Endothelial cell of umbilical vein (primary cell): ENCODE data around the gene NCS1. TPM values are rescaled to one million over a fixed set of nuclear protein-coding genes. Genes with fewer than 3 reads are reported as not detected.

ENCODE experiments used
- BruUV-seq: library from RNA; stranded (reverse); fragments of 400-500 nt; replicated peaks from 2 replicates; lab custom pipeline; 2021; lab: Mats Ljungman, UMichigan
- CTCF ChIA-PET: fragments of 300-600, 350-600 bp; sonication (Branson Sonifier 250); formaldehyde crosslinking; loops from one replicate; lab custom pipeline; 2021; ENCODE audit warnings: antibody characterized with exemption, inconsistent platforms; lab: Charles Lee
- POLR2A ChIA-PET: fragments of 300-600, 350-600 bp; sonication (Branson Sonifier 250); formaldehyde crosslinking; loops from one replicate; lab custom pipeline; 2021; ENCODE audit warnings: antibody characterized with exemption, inconsistent platforms; lab: Charles Lee
- DNase-seq: peaks from one replicate; pipeline ENCODE4 v3.0.0-alpha.2; 2011; ENCODE audit warnings: low read depth, low spot score
- FAIRE-seq: peaks from 2 replicates; lab custom pipeline; 2011; peaks lifted over from hg19 to GRCh38; lab: Jason Lieb, UNC
- H2AFZ ChIP-seq: 2 replicates; pipeline ENCODE4 v1.6.0; 2012; ENCODE audit warnings: low read depth, low read length, control low read depth, inconsistent platforms
- H3K27ac ChIP-seq: 2 replicates; pipeline ENCODE4 v1.5.1; 2011; ENCODE audit warnings: low read depth, mild to moderate bottlenecking, control low read depth, low read length, moderate library complexity; ENCODE audit not compliant: insufficient read depth
- H3K27me3 ChIP-seq, 2 experiments: 2 replicates each; pipeline versions ENCODE4 v1.6.0 to v1.6.1; 2011; ENCODE audit warnings: low read length in 2 of 2, mixed read lengths in 1 of 2; ENCODE audit not compliant: control insufficient read depth in 2 of 2, insufficient read depth in 2 of 2
- H3K36me3 ChIP-seq, 2 experiments: 2 replicates in 1 of 2; 3 replicates in 1 of 2; pipeline ENCODE4 v1.5.1; 2011; ENCODE audit warnings: low read length in 2 of 2, mild to moderate bottlenecking in 1 of 2, moderate library complexity in 1 of 2; ENCODE audit not compliant: control insufficient read depth in 2 of 2, insufficient read depth in 2 of 2; ENCODE audit errors: extremely low read depth in 1 of 2
- H3K4me1 ChIP-seq: 3 replicates; pipeline ENCODE4 v1.5.1; 2011; ENCODE audit warnings: mild to moderate bottlenecking, low read length; ENCODE audit not compliant: control insufficient read depth, insufficient read depth; ENCODE audit errors: extremely low read depth
- H3K4me2 ChIP-seq: 2 replicates; pipeline ENCODE4 v1.6.1; 2011; ENCODE audit warnings: low read length, control low read depth, mixed read lengths; ENCODE audit not compliant: insufficient read depth
- H3K4me3 ChIP-seq, 3 experiments: fragments of 200-600 bp in 1 of 3; sonication (generic), shearing (Covaris generic) in 1 of 3; replicated peaks in 1 of 3; 2 replicates each; pipeline ENCODE4 v1.5.1; 2011 to 2016; ENCODE audit warnings: control low read depth in 3 of 3, low read length in 3 of 3, mild to moderate bottlenecking in 2 of 3, inconsistent platforms in 1 of 3, low read depth in 1 of 3, moderate library complexity in 1 of 3; ENCODE audit not compliant: insufficient read depth in 1 of 3
- H3K79me2 ChIP-seq: 2 replicates; pipeline ENCODE4 v1.6.0; 2012; ENCODE audit warnings: low read length, inconsistent platforms; ENCODE audit not compliant: control insufficient read depth, insufficient read depth
- H3K9ac ChIP-seq: replicated peaks from 2 replicates; pipeline ENCODE3; 2011; ENCODE audit warnings: low read length, control low read depth; ENCODE audit not compliant: insufficient read depth; ENCODE audit errors: extremely low read depth
- H3K9me1 ChIP-seq: replicated peaks from 3 replicates; pipeline ENCODE4 v1.6.0; 2011; ENCODE audit warnings: mild to moderate bottlenecking, low read length; ENCODE audit not compliant: control insufficient read depth, insufficient read depth; ENCODE audit errors: extremely low read depth
- H3K9me3 ChIP-seq: replicated peaks from 2 replicates; pipeline ENCODE4 v1.5.1; 2012; ENCODE audit warnings: low read length, inconsistent platforms; ENCODE audit not compliant: control insufficient read depth, insufficient read depth
- H4K20me1 ChIP-seq: replicated peaks from 2 replicates; pipeline ENCODE3; 2011; ENCODE audit warnings: mild to moderate bottlenecking, low read length; ENCODE audit not compliant: control insufficient read depth, insufficient read depth; ENCODE audit errors: extremely low read depth
- EZH2 ChIP-seq: IDR thresholded peaks from 2 replicates; pipeline ENCODE4 v1.6.1; 2012; ENCODE audit warnings: borderline replicate concordance, low read depth, mild to moderate bottlenecking, moderate library complexity, low read length, inconsistent platforms; ENCODE audit not compliant: severe bottlenecking
- FOS ChIP-seq: IDR thresholded peaks from 2 replicates; pipeline ENCODE4 v1.6.1; 2011; ENCODE audit warnings: mild to moderate bottlenecking, low read length, moderate library complexity, borderline replicate concordance; ENCODE audit not compliant: insufficient read depth
- GATA2 ChIP-seq: IDR thresholded peaks from 2 replicates; pipeline ENCODE4 v1.7.0; 2011; ENCODE audit warnings: low read depth, mild to moderate bottlenecking, moderate library complexity, mixed read lengths, low read length; ENCODE audit not compliant: insufficient read length, insufficient read depth
- JUN ChIP-seq: IDR thresholded peaks from 2 replicates; pipeline ENCODE4 v1.6.1; 2011; ENCODE audit warnings: borderline replicate concordance, low read depth; ENCODE audit not compliant: insufficient read length, insufficient read depth
- MYC ChIP-seq: IDR thresholded peaks from one replicate; pipeline ENCODE4 v1.6.1; 2011; ENCODE audit warnings: mild to moderate bottlenecking, low read depth, low read length
- POLR2A ChIP-seq: IDR thresholded peaks from 2 replicates; pipeline ENCODE4 v1.6.1; 2012; ENCODE audit warnings: low read depth, mild to moderate bottlenecking, control low read depth, low read length
- POLR2AphosphoS5 ChIP-seq: IDR thresholded peaks from 2 replicates; pipeline ENCODE4 v1.6.1; 2012; ENCODE audit warnings: low read depth, mild to moderate bottlenecking, control low read depth, low read length, moderate library complexity; ENCODE audit not compliant: insufficient read depth
- dilution Hi-C: fragments of 300-500 bp; cut with MboI; formaldehyde crosslinking; loops from one replicate; pipeline ENCODE4 v1.15.0; 2019; ENCODE audit warnings: low sequenced_read_pairs; ENCODE audit not compliant: extremely low pct_ligation_motif_present
- intact Hi-C: fragments of 100-400 bp; cut with micrococcal nuclease; formaldehyde crosslinking; loops from one replicate; pipeline ENCODE4 v1.10.0; 2022
- polyA plus RNA-seq, 4 experiments: library from polyadenylated mRNA; depleted of rRNA in 3 of 4; stranded (reverse) in 3 of 4; unstranded in 1 of 4; fragments of >200 nt; gene quantifications; 2 replicates each; pipeline versions ENCODE4 v1.2.1 to v1.2.3, GENCODE V29; 2011 to 2012; ENCODE audit warnings: missing spikeins in 1 of 4
- total RNA-seq: library from RNA; stranded (reverse); gene quantifications from 2 replicates; pipeline ENCODE4 v1.2.3, GENCODE V29; 2021
- TF ChIP-seq, protein P1 (sequence below): IDR thresholded peaks from 2 replicates; pipeline ENCODE4 v1.6.1; 2011; ENCODE audit not compliant: insufficient read depth, insufficient read length
- TF ChIP-seq, protein P2 (sequence below), 2 donors: IDR thresholded peaks; 1 replicate in 1 of 2; 2 replicates in 1 of 2; pipeline ENCODE4 v1.5.1; 2011; ENCODE audit warnings: low read length in 2 of 2, mild to moderate bottlenecking in 2 of 2, moderate library complexity in 2 of 2, control low read depth in 1 of 2, inconsistent platforms in 1 of 2, low read depth in 1 of 2; ENCODE audit not compliant: insufficient read depth in 1 of 2; ENCODE audit errors: extremely low read depth in 1 of 2

NCS1 gene
- total and polyA plus RNA-seq, 2 donors (not counting 3 experiments of a cell fraction or from before 2014, with no cell fraction given), result 53.6 to 77.4 TPM

- intact Hi-C loops, result no loop called here
- BruUV-seq, result no TSS peak
- FAIRE-seq (no peak), DNase-seq (peak; percentile 33)
- no peaks in the 10 kb centered on the region for H4K20me1 ChIP-seq
- H3K4me3 ChIP-seq, result no peak overlapping the region
- dilution Hi-C loops, result no loop called here
- no peak overlapping the region for H3K4me2 ChIP-seq
- CTCF ChIA-PET, result no interaction called here
- no peaks in the 10 kb centered on the region for H3K4me1 ChIP-seq
- no peaks in the 10 kb centered on the region for H3K27me3 ChIP-seq
- TF ChIP-seq EZH2 (no peak), JUN (no peak), POLR2A (no peak), GATA2 (no peak), MYC (no peak), FOS (no peak), POLR2AphosphoS5 (no peak)
- TF ChIP-seq, protein P1, sequence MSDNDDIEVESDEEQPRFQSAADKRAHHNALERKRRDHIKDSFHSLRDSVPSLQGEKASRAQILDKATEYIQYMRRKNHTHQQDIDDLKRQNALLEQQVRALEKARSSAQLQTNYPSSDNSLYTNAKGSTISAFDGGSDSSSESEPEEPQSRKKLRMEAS, result no peak
- TF ChIP-seq, protein P2, sequence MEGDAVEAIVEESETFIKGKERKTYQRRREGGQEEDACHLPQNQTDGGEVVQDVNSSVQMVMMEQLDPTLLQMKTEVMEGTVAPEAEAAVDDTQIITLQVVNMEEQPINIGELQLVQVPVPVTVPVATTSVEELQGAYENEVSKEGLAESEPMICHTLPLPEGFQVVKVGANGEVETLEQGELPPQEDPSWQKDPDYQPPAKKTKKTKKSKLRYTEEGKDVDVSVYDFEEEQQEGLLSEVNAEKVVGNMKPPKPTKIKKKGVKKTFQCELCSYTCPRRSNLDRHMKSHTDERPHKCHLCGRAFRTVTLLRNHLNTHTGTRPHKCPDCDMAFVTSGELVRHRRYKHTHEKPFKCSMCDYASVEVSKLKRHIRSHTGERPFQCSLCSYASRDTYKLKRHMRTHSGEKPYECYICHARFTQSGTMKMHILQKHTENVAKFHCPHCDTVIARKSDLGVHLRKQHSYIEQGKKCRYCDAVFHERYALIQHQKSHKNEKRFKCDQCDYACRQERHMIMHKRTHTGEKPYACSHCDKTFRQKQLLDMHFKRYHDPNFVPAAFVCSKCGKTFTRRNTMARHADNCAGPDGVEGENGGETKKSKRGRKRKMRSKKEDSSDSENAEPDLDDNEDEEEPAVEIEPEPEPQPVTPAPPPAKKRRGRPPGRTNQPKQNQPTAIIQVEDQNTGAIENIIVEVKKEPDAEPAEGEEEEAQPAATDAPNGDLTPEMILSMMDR (IDR thresholded peaks at IDR 0.05; ENCODE audit: extremely low read depth in 1 of 2, insufficient read depth in 1 of 2, low read depth in 1 of 2, low read length in 2 of 2), result no peak
- POLR2A ChIA-PET, result interaction anchor here (0.5 kb wide), 1 partner anchor 13 kb away, joined by 3 read pairs; no protein-coding TSS in a partner anchor
- H3K79me2 ChIP-seq, result peaks cover 79% of the 10 kb centered on the region
- no peak overlapping the region for H3K9ac ChIP-seq
- no peaks in the 10 kb centered on the region for H3K9me1 ChIP-seq
- no peaks in the 10 kb centered on the region for H3K9me3 ChIP-seq
- H3K36me3 ChIP-seq, result no peaks in the 10 kb centered on the region
- no peak overlapping the region for H3K27ac ChIP-seq
- H2AFZ ChIP-seq, result no peak overlapping the region
Observed at GRCh38 chr9:130186051-130186450, 13.8 kb downstream of the NCS1 start.
